Stimulated activated CD8-positive, alpha-beta memory T cell treated with anti-CD3 and anti-CD28 coated beads, Interleukin-7, amount 100 ng/mL, for 48 hours (primary cell): ENCODE results near the gene IPCEF1.

ENCODE experiments used
- DNase-seq, 2 donors: peaks; one replicate each; pipeline ENCODE4 v3.0.0-alpha.2; 2020; ENCODE audit warnings: low read depth in 1 of 2; ENCODE audit errors: extremely low read depth in 1 of 2

IPCEF1 gene

DNA sequence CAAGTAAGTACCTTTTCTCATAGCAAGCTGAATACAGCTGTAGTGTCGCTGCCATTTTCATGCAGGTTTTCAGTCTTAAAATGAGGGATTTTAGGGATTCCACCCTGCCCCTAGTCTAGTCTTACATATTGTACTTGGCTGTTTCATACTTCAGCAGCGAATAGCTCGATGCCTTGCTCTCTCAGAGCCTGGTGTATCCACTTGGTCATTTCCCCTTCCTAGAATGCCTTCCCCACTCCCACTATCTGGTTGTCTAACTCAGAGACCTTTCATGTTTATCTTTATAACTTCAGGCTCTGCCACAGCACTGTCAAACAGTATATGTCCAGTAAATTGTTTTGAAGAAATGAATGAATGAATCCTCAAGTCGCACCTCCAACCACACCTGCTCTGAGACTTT, 21.1 kb upstream of the IPCEF1 start:
- DNase-seq = no peak

GRCh38 chr6:154373971-154374370, 17.4 kb upstream of the IPCEF1 start:
- DNase-seq = no peak

- DNase-seq = no peak
Measured at GRCh38 chr6:154371281-154371680, 14.7 kb upstream of the IPCEF1 start.

DNA sequence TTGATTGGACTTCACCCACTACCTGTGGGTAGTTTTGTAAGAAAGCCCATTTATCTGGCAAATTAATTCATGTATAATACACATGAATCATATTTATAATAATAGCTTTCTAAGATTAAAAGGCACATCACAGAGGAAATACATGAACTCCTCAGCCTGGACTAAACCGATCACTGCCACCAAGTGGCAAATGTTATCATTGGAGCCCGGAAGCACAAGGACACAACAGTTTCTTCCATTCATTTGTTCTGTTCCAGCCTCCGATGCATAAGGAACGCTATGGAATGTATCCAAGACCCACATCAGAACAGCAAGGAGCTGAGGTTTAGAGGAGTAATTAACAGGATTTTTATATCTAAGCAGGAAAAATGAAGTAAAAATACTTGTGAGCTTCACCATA, 13.9 kb upstream of the IPCEF1 start:
- DNase-seq = no peak

DNA sequence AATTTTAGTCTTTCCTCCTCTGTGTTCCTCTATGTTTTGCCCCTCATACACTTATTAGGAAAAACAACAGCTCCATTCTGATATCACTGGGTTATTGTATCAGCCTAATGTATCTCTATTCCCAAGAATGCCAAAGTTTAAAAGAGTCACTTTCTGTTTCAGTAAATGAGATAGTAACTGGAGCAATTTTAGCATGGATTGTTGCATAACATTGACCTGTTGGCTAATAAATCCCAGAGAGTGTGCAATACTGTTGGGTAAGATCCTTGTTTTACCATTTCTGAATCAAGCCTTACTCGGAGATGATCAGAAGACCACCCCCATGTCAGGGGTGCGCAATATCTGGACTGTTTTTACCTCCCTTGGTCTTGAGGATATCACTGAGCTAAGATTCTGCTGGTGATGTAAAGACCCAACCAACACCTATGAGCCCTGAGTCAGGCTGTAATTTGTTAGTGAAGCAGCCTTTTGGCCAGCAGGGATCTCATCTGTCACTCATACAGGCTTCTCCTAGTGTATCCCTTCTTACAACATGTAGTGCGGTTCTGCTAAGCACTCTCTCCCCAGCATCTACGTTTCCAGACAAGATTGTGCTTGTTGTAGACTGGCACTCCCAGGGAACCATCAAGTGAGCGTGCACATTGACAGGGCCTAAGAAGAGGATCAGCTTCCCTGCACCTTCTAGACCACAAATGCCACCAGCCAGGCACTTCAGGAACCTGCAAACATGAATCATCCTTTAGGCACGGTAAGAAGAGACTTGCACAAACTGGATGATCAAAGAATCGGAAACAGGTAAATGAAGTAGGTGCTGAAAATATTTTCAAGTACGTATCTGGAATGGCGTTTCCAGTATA, 11.5 kb upstream of the IPCEF1 start:
- no peak for DNase-seq

- DNase-seq = no peak
Measured at GRCh38 chr6:154367336-154367735, 10.7 kb upstream of the IPCEF1 start.

- no peak for DNase-seq
Measured at GRCh38 chr6:154363821-154364220, 7.2 kb upstream of the IPCEF1 start.

DNA sequence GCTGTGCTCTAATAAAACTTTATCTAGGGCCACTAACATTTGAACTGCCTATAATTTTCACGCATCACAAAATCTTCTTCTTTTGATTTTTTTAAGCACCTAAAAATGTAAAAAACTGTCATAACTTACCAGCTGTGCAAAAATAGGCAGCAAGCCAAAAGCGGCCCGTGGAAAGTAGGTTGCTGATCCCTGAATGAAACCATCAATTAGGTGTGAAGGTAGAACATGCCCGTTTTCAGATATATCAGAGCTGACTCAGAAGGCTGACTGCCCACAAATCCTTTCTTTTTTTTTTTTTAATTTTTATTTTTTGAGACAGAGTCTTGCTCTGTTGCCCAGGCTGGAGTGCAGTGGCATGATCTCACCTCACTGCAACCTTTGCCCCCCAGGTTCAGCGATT, 4.9 kb upstream of the IPCEF1 start:
- DNase-seq = no peak

DNA sequence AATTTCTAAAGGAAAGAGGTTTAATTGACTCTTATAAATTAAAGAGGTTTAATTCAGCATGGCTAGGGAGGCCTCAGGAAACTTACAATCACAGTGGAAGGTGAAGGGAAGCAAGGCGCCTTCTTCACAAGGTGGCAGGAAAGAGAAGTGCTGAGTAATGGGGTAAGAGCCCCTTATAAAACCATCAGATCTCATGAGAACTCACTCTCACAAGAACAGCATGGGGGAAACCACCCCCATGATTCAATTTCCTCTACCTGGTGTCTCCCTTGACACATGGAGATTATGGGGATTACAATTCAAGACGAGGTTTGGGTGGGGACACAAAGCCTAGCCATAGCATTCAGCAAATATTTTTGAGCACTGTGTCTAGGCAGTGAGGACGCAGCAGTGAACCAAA, 3.9 kb upstream of the IPCEF1 start:
- no peak for DNase-seq

DNA sequence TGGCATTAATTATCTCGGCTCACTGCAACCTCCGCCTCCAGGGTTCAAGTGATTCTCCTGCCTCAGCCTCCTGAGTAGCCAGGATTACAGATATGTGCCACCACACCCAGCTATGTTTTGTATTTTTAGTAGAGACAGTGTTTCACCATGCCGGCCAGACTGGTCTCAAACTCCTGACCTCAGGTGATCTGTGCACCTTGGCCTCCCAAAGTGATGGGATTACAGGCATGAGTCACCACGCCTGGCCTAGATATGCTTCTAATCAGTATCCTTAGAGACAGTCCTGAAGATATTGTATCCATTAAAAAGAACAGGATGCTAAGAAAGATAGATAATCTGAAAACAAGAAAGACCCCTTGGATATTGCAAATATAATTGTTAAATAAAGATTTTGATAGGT, 3.1 kb upstream of the IPCEF1 start:
- DNase-seq = no peak

DNA sequence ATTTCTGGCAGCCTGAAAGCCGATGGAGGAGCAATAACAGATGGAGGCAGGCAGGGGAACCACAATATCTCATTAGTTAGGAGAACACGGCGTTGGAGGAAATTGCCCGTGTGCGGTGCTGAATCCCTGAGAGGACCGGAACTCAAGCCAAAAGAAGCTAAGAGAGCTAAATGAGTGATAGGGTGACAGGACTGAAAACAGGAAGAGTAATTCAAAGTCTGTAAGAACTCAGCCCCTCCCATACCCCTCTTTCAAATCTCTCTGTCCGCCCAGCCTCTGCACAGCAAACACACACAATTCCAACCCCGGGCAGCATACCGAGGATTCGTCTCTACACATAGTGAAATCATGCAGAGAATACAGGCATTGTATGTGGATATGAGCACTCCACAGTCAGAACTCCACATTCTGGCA, 2.6 kb upstream of the IPCEF1 start:
- DNase-seq = no peak

DNA sequence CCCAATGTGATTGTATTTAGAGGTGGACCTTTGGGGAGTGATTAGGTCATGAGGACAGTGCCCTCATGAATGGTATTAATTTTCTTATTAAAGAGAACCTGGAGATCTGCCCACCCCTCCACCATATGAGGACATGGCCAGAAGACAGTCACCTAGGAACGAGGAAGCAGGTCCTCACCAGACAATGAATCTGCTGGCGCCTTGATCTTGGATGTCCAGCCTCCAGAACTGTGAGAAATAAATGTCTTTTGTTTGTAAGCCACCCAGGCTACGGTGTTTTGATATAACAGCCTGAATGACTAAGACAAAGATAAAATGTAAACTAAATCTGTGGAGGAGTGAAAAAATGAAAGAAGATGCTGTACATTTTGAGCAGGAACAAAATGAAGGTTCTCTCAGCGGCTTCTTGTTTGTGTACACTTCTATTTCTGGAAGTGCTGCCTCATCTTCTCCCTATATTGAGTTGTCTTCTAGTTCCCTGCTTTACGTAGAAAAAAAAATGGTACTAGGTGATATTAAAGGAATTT, 1.5 kb upstream of the IPCEF1 start:
- no peak for DNase-seq

- DNase-seq = no peak
Measured at GRCh38 chr6:154356113-154356512, 490 bp downstream of the IPCEF1 start.

- no peak for DNase-seq
Measured at GRCh38 chr6:154354265-154354777, 2.3 kb downstream of the IPCEF1 start.

GRCh38 chr6:154353626-154354025, 3.0 kb downstream of the IPCEF1 start:
- DNase-seq = no peak

GRCh38 chr6:154352898-154353585, 3.6 kb downstream of the IPCEF1 start:
- peak in 1 of 2 donors; percentile 47 for DNase-seq

GRCh38 chr6:154350293-154350692, 6.3 kb downstream of the IPCEF1 start:
- DNase-seq = no peak

DNA sequence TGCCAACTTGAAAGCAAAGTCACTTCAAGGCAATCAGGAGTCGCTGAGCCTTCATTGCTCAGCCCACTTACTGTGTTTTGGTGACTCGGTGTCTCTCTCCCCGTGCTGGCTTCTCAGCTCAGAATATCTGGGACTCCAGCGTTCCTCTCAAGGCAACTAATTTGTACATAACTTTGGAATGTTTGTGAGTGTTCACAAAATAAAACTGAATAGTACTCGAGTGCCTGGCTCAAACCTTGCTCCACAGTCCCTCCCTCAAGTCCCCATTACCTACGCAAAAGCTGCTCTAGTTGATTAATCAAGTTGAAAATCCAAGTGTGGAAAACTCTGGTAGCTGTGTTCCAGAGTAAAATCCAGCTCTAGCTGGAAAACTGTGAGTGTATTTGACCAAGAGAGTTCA, 8.6 kb downstream of the IPCEF1 start:
- DNase-seq = no peak

- DNase-seq = no peak
Measured at GRCh38 chr6:154345811-154346210, 10.8 kb downstream of the IPCEF1 start.

DNA sequence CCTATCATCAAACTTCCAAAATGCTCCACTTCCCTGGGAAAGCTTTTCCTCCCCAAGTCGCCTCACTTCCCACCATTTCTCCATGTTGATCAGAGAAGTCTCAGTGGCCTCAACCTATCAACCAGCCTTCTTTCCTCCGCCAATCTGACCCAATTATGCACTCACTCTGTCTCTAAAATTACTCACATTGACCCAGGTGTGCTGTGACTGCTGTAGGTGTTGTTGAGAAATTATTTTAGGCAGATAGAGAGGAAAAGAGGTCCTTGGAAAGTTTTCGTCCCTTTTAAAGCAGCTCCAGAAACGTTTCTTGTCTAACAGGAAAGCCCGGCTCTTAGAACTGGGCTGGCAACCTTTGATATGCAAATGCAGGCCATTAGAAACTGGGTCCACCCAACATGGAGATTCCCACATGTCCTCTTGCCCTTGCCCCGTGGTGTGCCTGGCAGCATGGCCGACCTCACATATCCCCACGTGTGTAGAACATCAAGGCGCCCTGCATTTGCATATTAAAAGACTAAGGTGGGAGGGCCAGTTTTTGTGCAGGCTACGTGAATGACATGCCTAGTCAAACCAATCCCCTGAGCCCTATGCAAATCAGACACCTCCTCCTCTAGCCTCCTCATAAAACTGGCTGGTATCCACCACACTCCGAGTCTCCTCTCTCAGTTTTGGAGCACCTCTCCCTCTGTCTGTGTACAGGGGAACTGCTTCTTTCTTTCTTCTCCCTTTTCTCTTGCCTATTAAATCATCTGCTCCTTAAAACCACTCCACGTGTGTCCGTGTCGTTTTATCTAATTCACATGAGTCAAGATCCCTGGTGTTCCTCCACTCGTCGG, 12.9 kb downstream of the IPCEF1 start:
- no peak for DNase-seq

DNA sequence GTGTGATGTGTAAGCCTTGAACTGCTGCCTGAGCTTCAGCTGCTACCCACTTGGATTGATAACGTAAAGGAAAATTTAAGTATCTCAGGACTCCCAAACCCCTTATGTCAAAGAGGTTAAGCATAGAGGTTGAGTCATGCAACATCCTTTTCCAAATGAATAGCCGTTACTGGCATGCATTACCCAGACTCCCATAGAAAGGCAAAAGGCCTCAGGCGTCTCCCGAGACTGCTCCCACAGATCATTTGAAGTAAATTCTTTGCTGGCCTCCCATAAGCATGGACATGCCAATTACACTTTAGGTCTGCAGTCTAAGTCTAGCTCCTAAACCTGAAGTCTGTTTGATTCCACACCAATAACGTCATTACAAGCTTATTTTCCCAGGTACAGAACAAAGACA, 14.7 kb downstream of the IPCEF1 start:
- DNase-seq = no peak
